Activated CD4-positive, alpha-beta T cell treated with anti-CD3 and anti-CD28 coated beads, Interleukin-2, Interleukin-6, amounts not matched to agents 100 ng/mL and 50 ng/mL, durations not matched to agents 16 hours and 8 hours (primary cell): ENCODE data around the gene SIRPB2.

Source experiments
- DNase-seq: peaks from one replicate; pipeline ENCODE4 v3.0.0-alpha.2; 2020

SIRPB2 gene

DNA sequence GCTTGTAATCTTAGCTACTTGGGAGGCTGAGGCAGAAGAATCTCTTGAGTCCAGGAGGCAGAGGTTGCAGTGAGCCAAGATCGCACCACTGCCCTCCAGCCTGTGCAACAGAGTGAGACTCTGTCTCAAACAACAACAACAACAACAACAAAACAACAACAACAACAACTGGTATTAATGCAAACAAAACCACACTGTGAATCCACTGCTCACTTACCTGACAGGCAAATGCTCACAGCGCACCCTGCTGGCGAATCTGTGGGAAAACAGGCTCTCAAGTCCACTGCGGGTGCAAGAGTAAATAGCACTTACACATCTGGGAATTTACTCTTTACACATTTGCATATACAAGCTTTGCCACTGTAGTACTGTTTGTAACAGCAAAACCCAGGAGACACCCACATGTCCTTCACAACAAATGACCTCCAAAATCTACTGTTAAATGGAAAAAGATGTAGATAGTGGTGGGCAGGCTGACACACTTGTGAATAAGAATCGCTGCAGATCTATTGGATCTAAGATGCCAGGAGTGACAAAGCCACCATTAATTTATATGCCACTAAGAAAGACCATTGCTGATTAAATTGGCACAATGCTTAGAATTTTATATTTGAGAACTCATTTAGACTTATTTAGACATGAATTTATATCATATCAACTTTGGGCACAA is 53.9 kb downstream of the SIRPB2 start:
- DNase-seq, result peak; percentile 84

DNA sequence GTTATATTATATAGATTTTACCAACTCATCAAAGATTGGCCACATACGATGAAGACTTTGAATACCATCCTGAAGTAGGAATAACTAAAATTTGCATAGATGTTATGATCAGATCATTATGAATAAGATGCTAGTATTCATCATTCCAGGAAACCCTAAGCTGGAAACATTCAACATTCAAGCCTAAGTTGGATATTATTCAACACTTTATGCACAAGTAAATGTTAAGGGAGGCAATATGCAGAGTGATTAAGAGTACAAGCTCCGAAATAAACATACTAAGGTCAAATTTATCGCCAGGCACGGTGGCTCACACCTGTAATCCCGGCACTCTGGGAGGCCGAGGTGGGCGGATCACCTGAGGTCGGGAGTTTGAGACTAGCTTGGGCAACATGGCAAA is 55.0 kb downstream of the SIRPB2 start:
- DNase-seq, result no peak

GRCh38 chr20:1435337-1435699 is 55.9 kb downstream of the SIRPB2 start:
- no peak for DNase-seq

- DNase-seq, result peak; percentile 88
Measured at GRCh38 chr20:1434571-1435336, 56.5 kb downstream of the SIRPB2 start.

GRCh38 chr20:1431158-1431557 is 60.1 kb downstream of the SIRPB2 start:
- DNase-seq, result no peak

DNA sequence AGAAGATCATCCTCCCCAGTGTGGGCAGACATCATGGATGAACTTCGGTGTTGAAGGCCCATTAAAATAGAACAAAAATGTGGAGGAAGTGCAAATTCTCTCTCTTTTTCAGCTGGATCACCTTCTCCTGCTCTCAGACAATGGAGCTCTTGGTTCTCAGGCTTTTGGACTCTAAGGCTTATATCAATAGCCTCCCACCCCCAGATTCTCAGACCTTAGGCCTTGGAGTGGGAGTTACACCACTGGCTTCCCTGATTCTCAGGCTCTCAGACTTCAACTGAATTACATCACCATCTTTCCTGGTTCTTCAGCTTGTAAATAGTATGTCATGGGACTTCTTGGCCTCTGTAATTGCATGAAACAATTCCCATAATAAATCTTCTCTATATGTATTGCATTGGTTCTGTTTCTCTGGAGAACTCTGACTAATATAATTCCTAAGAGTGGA is 61.2 kb downstream of the SIRPB2 start:
- DNase-seq, result no peak

- no peak for DNase-seq
Measured at GRCh38 chr20:1429143-1429728, 62.0 kb downstream of the SIRPB2 start.

- DNase-seq, result no peak
Measured at GRCh38 chr20:1427457-1428054, 63.7 kb downstream of the SIRPB2 start.

DNA sequence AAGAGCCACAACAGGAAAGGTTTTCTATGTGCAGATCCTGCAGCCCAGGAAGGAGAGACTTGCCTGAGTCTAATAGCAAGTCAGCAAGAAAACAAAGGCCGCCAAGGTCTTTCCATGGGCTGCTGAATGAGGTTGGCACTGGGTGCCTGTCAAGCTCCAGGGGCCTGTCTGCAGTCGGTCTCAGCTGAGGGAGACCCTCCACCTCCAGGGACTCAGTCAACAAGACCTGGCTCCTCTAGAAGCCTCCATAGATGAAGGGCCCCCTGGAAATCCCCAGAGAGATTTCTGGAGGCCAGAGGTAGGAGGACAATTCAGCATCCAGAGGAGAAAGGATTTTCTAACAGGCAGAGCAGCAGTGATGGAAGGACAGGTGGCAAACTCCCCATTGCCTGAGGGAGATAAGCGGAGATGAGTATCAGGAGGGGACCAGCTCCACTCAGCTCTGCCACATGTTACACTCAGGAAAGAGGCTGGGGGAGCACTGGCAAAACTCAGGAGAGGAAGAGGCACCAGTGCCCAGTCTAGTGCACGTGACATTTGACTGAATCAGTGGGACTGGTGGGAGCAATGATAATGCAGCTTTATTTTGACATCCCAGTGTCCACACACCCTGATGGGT is 64.9 kb downstream of the SIRPB2 start:
- no peak for DNase-seq
